G401 (cell line): ENCODE measurements around the gene EPB41L5. TPM values are rescaled to one million over a fixed set of nuclear protein-coding genes. Genes with fewer than 3 reads are reported as not detected.
"Not testable (repeated sequence)": the region's sequence is repeated elsewhere in the genome, so short reads cannot be mapped to it uniquely, and the experiment has no call there.

Source experiments
- DNase-seq: peaks from one replicate; pipeline ENCODE4 v3.0.0-alpha.2; 2015; ENCODE audit warnings: low spot score
- in situ Hi-C: cut with HindIII; loops from 2 replicates; pipeline ENCODE4 v1.10.0; 2016; ENCODE audit warnings: low sequenced_read_pairs, mixed read lengths
- total RNA-seq: library from RNA; depleted of rRNA; stranded (reverse); fragments of >200 nt; shearing (Covaris generic); gene quantifications from 2 replicates; pipeline ENCODE4 v1.2.3, GENCODE V29; 2014; rRNA removed

The EPB41L5 gene
- total RNA-seq, result 19.3 and 21.3 TPM in 2 replicates

GRCh38 chr2:120012771-120013596 is at the start of gene EPB41L5:
TSS of gene EPB41L5 (plus strand) at chr2:120013077. CDS start at chr2:120019085, 6,008 bp downstream.
- DNase-seq, result peak; percentile 92
- in situ Hi-C loops, result no loop called here

- in situ Hi-C loops, result loop anchor here (10.0 kb wide), 1 partner anchor 93 kb away; no protein-coding TSS in a partner anchor
- DNase-seq, result no peak
Measured at GRCh38 chr2:119981896-119982295, 31.0 kb upstream of the EPB41L5 start.

GRCh38 chr2:119982506-119982905 is 30.4 kb upstream of the EPB41L5 start:
- in situ Hi-C loops, result loop anchor here (10.0 kb wide), 1 partner anchor 92 kb away; no protein-coding TSS in a partner anchor

GRCh38 chr2:119983108-119983507 is 29.8 kb upstream of the EPB41L5 start:
- in situ Hi-C loops, result loop anchor here (10.0 kb wide), 1 partner anchor 92 kb away; no protein-coding TSS in a partner anchor
- no peak for DNase-seq

More at GRCh38 chr2:119982506-119982905, 30.4 kb upstream of the EPB41L5 start:
- no peak for DNase-seq

- in situ Hi-C loops, result no loop called here
- no peak for DNase-seq
Measured at GRCh38 chr2:119996148-119996547, 16.7 kb upstream of the EPB41L5 start.

- in situ Hi-C loops, DNase-seq: not testable (repeated sequence)
Measured at GRCh38 chr2:119996896-119997891, 15.7 kb upstream of the EPB41L5 start.

- DNase-seq, result no peak
- in situ Hi-C loops, result no loop called here
Measured at GRCh38 chr2:120001471-120001870, 11.4 kb upstream of the EPB41L5 start.

- DNase-seq, result no peak
- in situ Hi-C loops, result no loop called here
Measured at GRCh38 chr2:120004254-120004653, 8.6 kb upstream of the EPB41L5 start.

GRCh38 chr2:120005834-120006521 is 6.9 kb upstream of the EPB41L5 start:
- no peak for DNase-seq
- in situ Hi-C loops, result no loop called here

- in situ Hi-C loops, result no loop called here
- DNase-seq, result no peak
Measured at GRCh38 chr2:120007851-120008250, 5.0 kb upstream of the EPB41L5 start.

- in situ Hi-C loops, result no loop called here
- no peak for DNase-seq
Measured at GRCh38 chr2:120012363-120012762, 514 bp upstream of the EPB41L5 start.

- in situ Hi-C loops, result no loop called here
- peak; percentile 50 for DNase-seq
Measured at GRCh38 chr2:120013597-120014223, 833 bp downstream of the EPB41L5 start.

GRCh38 chr2:120014226-120014980 is 1.5 kb downstream of the EPB41L5 start:
- in situ Hi-C loops, result no loop called here
- DNase-seq, result peak; percentile 86

- no peak for DNase-seq
- in situ Hi-C loops, result no loop called here
Measured at GRCh38 chr2:120016800-120017199, 3.9 kb downstream of the EPB41L5 start.

- no peak for DNase-seq
- in situ Hi-C loops, result no loop called here
Measured at GRCh38 chr2:120017201-120017600, 4.3 kb downstream of the EPB41L5 start.

- in situ Hi-C loops, result no loop called here
- no peak for DNase-seq
Measured at GRCh38 chr2:120018549-120018948, 5.7 kb downstream of the EPB41L5 start.

GRCh38 chr2:120020554-120020953 is 7.7 kb downstream of the EPB41L5 start:
- in situ Hi-C loops, result no loop called here
- no peak for DNase-seq

GRCh38 chr2:120022505-120022904 is 9.6 kb downstream of the EPB41L5 start:
- in situ Hi-C loops, DNase-seq: not testable (repeated sequence)
